ENCODE measurements around the gene ERC1.
"Not testable (repeated sequence)": the region's sequence is repeated elsewhere in the genome, so short reads cannot be mapped to it uniquely, and the experiment has no call there.

ERC1 gene

DNA sequence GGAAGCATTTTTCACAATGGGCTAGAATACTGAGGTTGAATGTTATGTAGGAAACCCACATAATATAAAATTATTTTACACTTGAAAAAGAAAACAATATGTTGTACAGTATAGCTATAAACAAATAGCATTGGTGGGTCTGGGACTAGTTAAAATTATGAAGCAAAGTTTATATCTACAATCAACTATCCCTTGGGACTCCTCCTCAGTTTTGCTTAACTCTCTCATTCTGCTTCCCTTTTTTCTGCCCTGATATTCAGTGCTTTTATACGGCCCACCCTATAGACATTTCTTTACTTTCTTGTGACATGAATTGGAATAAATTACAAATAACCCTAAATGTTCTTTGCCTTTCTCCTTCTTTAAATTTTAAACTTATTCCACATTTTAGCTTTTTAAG lies 302.9 kb downstream of the ERC1 start:
- DNase-seq, result no peak

GRCh38 chr12:1297206-1297605 lies 306.2 kb downstream of the ERC1 start:
- peak; percentile 77 for DNase-seq

GRCh38 chr12:1297639-1298175 lies 306.7 kb downstream of the ERC1 start:
- no peak for DNase-seq

DNA sequence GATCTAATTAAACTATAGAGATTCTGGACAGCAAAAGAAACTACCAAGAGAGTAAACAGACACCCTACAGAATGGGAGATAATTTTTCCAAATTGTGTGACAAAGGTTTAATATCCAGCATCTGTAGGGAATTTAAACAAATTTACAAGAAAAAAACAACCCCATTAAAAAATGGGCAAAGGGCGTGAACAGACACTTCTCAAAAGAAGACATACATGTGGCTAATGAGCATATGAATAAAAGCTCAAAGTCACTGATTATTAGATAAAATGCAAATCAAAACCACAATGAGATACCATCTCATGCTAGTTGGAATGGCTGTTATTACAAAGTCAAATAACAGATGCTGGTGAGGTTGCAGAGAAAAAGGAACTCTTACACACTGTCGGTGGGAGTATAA lies 309.4 kb downstream of the ERC1 start:
- no peak for DNase-seq

DNA sequence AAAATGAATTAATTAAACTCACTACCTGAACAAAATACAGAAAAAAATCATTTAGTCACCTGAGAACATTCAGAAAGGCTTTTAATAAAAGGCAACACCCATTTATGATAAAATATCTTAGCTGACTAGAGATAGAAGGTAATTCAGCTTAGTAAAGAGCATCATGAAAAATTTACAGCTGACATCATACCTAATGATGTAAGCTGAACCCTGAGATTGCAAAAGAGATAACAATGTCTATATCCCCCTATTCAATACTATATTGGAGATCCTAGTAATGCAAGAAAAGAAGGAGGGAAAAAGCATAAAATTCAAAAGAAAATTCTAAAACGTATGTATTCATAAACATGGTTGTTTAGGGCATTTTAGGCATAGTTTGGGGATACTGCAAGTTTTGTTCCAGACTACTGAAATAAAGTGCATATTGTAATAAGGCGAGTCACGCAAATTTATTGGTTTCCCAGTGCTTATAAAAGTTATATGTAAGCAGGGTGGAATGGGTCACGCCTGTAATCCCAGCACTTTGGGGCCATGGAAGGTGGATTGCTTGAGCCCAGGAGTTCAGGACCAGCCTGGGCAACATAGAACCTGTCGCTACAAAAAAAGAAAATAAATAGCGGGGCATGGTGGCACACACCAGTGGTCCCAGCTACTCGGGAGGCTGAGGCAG lies 311.3 kb downstream of the ERC1 start:
- no peak for DNase-seq

- DNase-seq, result no peak
Measured at GRCh38 chr12:1305063-1305434, 314.0 kb downstream of the ERC1 start.

DNA sequence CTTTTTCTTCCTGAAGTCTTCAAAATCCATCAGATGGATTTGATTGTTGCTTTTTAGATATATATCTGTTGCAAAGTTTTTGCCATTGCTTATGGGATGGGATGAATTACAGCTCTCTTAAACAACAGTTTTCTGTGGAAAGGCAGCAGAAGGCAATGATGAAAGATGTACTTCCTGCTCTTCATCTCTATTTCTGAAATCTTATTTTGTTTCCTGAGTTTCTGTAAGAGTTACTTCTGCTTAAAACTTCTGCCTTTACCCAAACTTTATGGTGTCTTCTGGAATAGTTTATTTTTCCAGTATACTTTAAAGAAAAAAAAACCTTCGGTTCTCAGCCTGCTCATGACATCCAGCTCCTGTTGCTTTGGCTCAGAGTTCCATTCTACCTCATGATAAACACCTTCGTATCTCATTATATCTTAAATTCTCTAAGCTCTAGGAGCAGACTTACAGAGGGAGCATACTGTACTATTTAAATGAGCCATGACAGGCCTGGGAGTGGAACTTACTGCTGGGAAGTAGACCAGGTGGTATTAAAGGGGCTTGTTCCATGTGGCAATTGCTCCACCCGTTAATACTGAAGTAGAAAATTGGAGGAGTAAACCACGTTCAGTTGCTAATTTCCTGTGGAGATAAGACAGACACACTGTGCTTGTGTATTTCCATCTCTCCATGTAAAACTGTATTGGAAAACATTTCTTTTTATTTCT lies 314.9 kb downstream of the ERC1 start:
- DNase-seq, result no peak

- no peak for DNase-seq
Measured at GRCh38 chr12:1306817-1307216, 315.8 kb downstream of the ERC1 start.

- DNase-seq, result no peak
Measured at GRCh38 chr12:1307796-1308195, 316.8 kb downstream of the ERC1 start.

DNA sequence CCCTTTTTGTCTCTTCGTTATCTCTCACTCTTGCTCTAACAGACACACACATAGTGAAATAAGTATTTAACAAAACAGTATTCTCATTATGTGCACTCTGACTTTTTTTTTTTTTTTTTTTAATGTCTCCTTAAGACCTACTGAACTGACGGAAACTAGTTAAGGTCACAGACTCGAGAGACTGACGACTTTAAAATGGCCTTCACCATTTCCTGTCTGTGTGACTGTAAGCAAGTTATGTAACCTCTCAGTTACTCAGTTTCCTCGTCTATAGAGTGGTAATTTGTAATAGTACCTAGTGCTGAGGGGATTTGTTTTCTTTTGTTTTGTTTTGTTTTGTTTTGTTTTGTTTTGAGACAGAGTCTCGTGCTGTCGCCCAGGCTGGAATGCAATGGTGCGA lies 318.6 kb downstream of the ERC1 start:
- DNase-seq, result no peak

- no peak for DNase-seq
Measured at GRCh38 chr12:1310653-1311052, 319.6 kb downstream of the ERC1 start.

- no peak for DNase-seq
Measured at GRCh38 chr12:1311145-1311544, 320.1 kb downstream of the ERC1 start.

DNA sequence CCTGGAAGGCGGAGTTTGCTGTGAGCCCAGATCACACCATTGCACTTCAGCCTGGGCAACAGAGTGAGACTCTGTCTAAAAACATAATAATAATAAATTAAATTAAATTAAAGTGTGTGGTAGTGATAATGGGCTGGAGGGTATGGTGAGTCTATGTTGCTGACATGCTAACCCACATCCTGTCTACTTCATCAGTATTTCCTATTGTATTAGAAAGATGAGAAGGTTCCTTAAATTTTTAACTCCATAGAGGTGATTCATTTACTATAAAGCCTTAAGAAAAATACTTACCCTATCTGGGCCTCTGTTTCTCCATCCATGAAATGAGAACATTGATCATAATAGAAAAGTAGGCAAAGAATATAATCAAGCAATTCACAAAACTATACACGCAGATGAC lies 322.9 kb downstream of the ERC1 start:
- DNase-seq, result no peak

DNA sequence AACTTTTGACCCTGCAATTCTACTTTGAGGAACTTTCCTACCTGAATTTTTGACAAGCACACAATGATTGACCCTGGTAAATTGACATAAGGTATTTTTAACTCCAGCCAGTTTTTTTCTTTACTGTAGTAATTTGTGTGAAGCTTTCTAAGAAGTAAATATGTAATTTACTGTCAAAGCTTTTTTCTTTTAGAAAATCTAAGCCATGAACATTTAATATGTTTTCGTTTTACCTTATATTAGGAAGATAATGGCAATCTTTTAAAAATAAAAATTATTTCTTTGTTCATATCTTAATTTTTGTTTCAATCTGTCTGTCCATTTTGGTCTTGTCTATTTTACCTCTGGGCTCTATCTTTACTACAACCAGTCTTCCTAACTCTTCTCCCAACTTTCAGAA lies 323.5 kb downstream of the ERC1 start:
- DNase-seq, result no peak

DNA sequence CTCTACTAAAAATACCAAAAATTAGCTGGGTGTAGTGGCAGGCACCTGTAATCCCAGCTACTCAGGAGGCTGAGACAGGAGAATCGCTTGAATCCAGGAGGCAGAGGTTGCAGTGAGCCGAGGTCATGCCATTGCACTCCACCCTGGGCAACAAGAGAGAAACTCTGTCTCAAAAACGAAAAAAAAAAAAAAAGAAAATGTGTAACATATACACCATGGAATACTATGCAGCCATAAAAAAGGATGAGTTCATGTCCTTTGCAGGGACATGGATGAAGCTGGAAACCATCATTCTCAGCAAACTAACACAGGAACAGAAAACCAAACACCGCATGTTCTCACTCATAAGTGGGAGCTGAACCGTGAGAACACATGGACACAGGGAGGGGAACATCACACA lies 326.0 kb downstream of the ERC1 start:
- not testable (repeated sequence) for DNase-seq

DNA sequence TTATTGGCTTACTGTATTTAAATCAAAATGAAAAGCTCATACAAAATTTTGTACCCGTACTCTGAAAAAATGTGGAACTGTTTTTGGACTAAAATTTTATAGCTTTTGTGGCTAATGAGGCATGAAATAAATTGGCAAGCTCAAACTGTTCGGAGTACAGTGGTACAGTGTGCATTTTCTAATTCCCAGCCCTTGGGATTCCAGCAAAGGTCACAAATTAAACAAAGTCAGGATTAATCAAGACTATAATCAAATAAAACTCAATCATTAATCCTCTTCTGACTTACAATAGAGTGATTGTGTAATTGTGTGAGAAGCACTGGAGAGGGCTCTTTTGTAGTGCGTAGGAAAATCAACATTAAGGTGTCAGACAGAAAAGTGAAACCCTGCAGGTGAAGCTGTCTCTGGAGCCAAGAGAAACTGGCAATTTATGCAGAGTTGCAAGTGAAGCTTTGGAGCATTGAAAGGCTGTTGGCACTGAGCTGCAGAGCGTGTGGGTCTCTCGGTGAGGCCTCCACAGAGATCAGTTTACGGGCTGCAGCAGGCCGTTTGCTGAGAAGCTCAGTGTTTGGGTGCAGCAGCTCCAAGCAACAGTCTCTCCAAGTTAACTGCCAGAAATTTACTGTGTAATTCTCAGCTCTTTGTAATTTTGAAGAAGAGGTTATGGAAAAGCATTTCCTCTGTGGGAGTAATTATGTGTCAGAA lies 327.5 kb downstream of the ERC1 start:
- peak; percentile 72 for DNase-seq

GRCh38 chr12:1319212-1319611 lies 328.2 kb downstream of the ERC1 start:
- DNase-seq, result peak; percentile 10

GRCh38 chr12:1320021-1320420 lies 329.0 kb downstream of the ERC1 start:
- DNase-seq, result no peak

DNA sequence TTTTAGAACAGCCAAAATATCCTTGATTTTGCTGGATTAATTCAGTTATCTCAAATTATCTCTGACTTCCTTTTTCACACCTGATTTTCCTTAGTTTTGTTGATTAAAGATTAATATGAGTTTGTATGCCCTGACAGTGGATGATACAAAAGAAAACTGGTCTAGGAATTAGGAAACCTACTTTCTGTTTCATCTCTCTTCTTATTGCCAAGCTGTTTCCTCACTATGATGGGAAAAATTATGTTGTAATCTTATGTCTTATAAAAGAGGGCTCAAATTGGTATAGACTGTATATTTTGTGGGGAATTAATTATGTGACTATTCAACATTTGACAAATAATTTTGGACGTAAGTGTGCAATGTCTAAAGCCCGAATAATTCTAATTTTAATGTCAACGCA lies 331.8 kb downstream of the ERC1 start:
- no peak for DNase-seq

GRCh38 chr12:1324099-1324498 lies 333.1 kb downstream of the ERC1 start:
- DNase-seq, result no peak

- DNase-seq, result no peak
Measured at GRCh38 chr12:1324910-1325309, 333.9 kb downstream of the ERC1 start.

GRCh38 chr12:1325666-1326065 lies 334.6 kb downstream of the ERC1 start:
- DNase-seq, result no peak

GRCh38 chr12:1326258-1326657 lies 335.2 kb downstream of the ERC1 start:
- DNase-seq, result no peak

DNA sequence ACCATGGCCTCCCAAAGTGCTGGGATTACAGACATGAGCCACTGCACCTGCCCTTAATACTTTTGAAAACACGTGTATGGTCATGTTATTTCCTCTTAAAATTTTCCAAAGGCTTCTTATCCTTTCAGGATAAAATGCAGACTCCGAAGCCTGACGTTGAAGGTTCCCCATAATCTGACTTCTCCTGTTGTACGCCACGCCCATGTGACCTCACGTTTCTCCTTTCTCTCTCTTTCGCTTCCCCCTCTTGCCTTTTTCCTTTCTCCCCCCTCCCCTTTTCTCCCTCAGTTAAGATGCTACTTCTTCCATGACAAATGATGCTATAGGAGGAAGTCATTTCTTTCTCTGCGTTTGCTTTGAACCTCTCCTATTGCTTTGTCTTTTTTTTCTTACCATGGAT lies 337.4 kb downstream of the ERC1 start:
- DNase-seq, result no peak
